Mesenchymal stem cell (in vitro differentiated cells and primary cell): ENCODE measurements around the gene CYTH1.

Experiments used
- DNase-seq: peaks from one replicate; pipeline ENCODE4 v3.0.0-alpha.2; 2013
- H2AFZ ChIP-seq: one replicate; pipeline ENCODE4 v1.6.1; 2013; ENCODE audit warnings: low read depth, mild to moderate bottlenecking, control low read depth, inconsistent platforms, low read length, moderate library complexity
- H2AK5ac ChIP-seq: 2 replicates; pipeline ENCODE4 v1.6.1; 2013; ENCODE audit warnings: low read length, moderate library complexity, mild to moderate bottlenecking, inconsistent platforms; ENCODE audit not compliant: severe bottlenecking
- H2BK120ac ChIP-seq: one replicate; pipeline ENCODE4 v1.6.1; 2013; ENCODE audit warnings: low read depth, mild to moderate bottlenecking, inconsistent platforms, low read length, moderate library complexity
- H2BK12ac ChIP-seq, 2 experiments: one replicate each; pipeline ENCODE4 v1.6.1; 2013; ENCODE audit warnings: inconsistent platforms in 2 of 2, low read length in 2 of 2, mild to moderate bottlenecking in 2 of 2, moderate library complexity in 2 of 2, control low read depth in 1 of 2
- H2BK15ac ChIP-seq: one replicate; pipeline ENCODE4 v1.6.1; 2013; ENCODE audit warnings: mild to moderate bottlenecking, low read depth, inconsistent platforms; ENCODE audit not compliant: poor library complexity, severe bottlenecking
- H2BK5ac ChIP-seq: 2 replicates; pipeline ENCODE4 v1.6.1; 2013; ENCODE audit warnings: low read depth, mild to moderate bottlenecking, low read length, control low read depth, inconsistent platforms; ENCODE audit not compliant: poor library complexity, severe bottlenecking
- H3K14ac ChIP-seq, 2 experiments: one replicate each; pipeline ENCODE4 v1.6.1; 2013; ENCODE audit warnings: inconsistent platforms in 2 of 2, low read length in 2 of 2, control low read depth in 1 of 2, mild to moderate bottlenecking in 1 of 2, moderate library complexity in 1 of 2
- H3K18ac ChIP-seq, 2 experiments: one replicate each; pipeline ENCODE4 v1.6.1; 2013; ENCODE audit warnings: inconsistent platforms in 2 of 2, low read length in 2 of 2, control low read depth in 1 of 2, low read depth in 1 of 2, mild to moderate bottlenecking in 1 of 2
- H3K23ac ChIP-seq, 2 experiments: one replicate each; pipeline ENCODE4 v1.6.1; 2013; ENCODE audit warnings: inconsistent platforms in 2 of 2, low read length in 2 of 2, mild to moderate bottlenecking in 2 of 2, moderate library complexity in 2 of 2, control low read depth in 1 of 2
- H3K27ac ChIP-seq: 2 replicates; pipeline ENCODE4 v1.5.1; 2013; ENCODE audit warnings: mild to moderate bottlenecking, moderate library complexity, low read length, control low read depth, inconsistent platforms; ENCODE audit not compliant: poor library complexity, severe bottlenecking
- H3K27me3 ChIP-seq, 2 experiments: 2 replicates each; pipeline versions ENCODE4 v1.6.1 to v1.7.0; 2013; ENCODE audit warnings: low read length in 2 of 2, mild to moderate bottlenecking in 2 of 2, moderate library complexity in 2 of 2, control low read depth in 1 of 2, inconsistent platforms in 1 of 2; ENCODE audit not compliant: control insufficient read depth in 1 of 2, insufficient read depth in 1 of 2
- H3K36me3 ChIP-seq, 2 experiments: 2 replicates each; pipeline versions ENCODE4 v1.6.1 to v1.7.0; 2013; ENCODE audit warnings: low read length in 2 of 2, control low read depth in 1 of 2, inconsistent platforms in 1 of 2, low read depth in 1 of 2, mild to moderate bottlenecking in 1 of 2; ENCODE audit not compliant: insufficient read depth in 2 of 2, control insufficient read depth in 1 of 2
- H3K4ac ChIP-seq, 2 experiments: one replicate each; pipeline ENCODE4 v1.6.1; 2013; ENCODE audit warnings: inconsistent platforms in 2 of 2, low read length in 2 of 2, mild to moderate bottlenecking in 2 of 2, moderate library complexity in 2 of 2, control low read depth in 1 of 2, low read depth in 1 of 2
- H3K4me1 ChIP-seq: 2 replicates; pipeline ENCODE4 v1.6.1; 2013; ENCODE audit warnings: low read depth, low read length, control low read depth; ENCODE audit not compliant: control insufficient read depth, insufficient read depth
- H3K4me2 ChIP-seq: 2 replicates; pipeline ENCODE4 v1.6.1; 2013; ENCODE audit warnings: low read length, mild to moderate bottlenecking, inconsistent platforms; ENCODE audit not compliant: poor library complexity, severe bottlenecking
- H3K4me3 ChIP-seq, 2 experiments: 2 replicates each; pipeline versions ENCODE4 v1.5.1 to v1.7.0; 2013; ENCODE audit warnings: low read length in 2 of 2, mild to moderate bottlenecking in 2 of 2, control low read depth in 1 of 2, low read depth in 1 of 2; ENCODE audit not compliant: insufficient read depth in 1 of 2
- H3K79me1 ChIP-seq: replicated peaks from 2 replicates; pipeline ENCODE4 v1.6.1; 2013; ENCODE audit warnings: mild to moderate bottlenecking, control low read depth, low read length, inconsistent platforms; ENCODE audit not compliant: poor library complexity, severe bottlenecking
- H3K9ac ChIP-seq: 2 replicates; pipeline ENCODE4 v1.7.0; 2013; ENCODE audit warnings: mild to moderate bottlenecking, low read length, moderate library complexity
- H3K9me3 ChIP-seq: 2 replicates; pipeline ENCODE4 v1.7.0; 2013; ENCODE audit warnings: mild to moderate bottlenecking, low read length; ENCODE audit not compliant: control insufficient read depth
- H4K8ac ChIP-seq: one replicate; pipeline ENCODE4 v1.6.1; 2013; ENCODE audit warnings: inconsistent platforms, mild to moderate bottlenecking, low read length, moderate library complexity
- H4K91ac ChIP-seq: one replicate; pipeline ENCODE4 v1.6.1; 2013; ENCODE audit warnings: mild to moderate bottlenecking, low read length, inconsistent platforms
- WGBS: methylation state at CpG from one replicate; pipeline ENCODE4 v1.1.7; 2013; ENCODE audit warnings: mixed read lengths; 5-methylcytosine and 5-hydroxymethylcytosine counted together

Gene CYTH1

GRCh38 chr17:78797691-78798585 is 15.9 kb upstream of the CYTH1 start:
- Histone ChIP-seq H2BK12ac (no peak overlapping the region), H2AK5ac (no peak overlapping the region)
- WGBS: 95% methylated on average over 28 of the region's 28 CpGs

GRCh38 chr17:78797213-78797612 is 15.1 kb upstream of the CYTH1 start:
- Histone ChIP-seq H3K18ac (no peak overlapping the region), H3K23ac (no peak overlapping the region), H4K91ac (no peak overlapping the region), H3K9ac (no peak overlapping the region), H2BK15ac (no peak overlapping the region), H2BK12ac (no peak overlapping the region), H3K14ac (no peak overlapping the region), H3K79me1 (peaks cover 33% of the 10 kb centered on the region), H2AK5ac (no peak overlapping the region), H3K4me1 (peaks cover 3% of the 10 kb centered on the region), H2BK120ac (no peak overlapping the region), H3K27ac (no peak overlapping the region), H4K8ac (no peak overlapping the region), H3K4me2 (no peak overlapping the region), H2BK5ac (no peak overlapping the region), H3K9me3 (no peaks in the 10 kb centered on the region), H3K27me3 (no peaks in the 10 kb centered on the region), H3K4ac (no peak overlapping the region), H3K4me3 (no peak overlapping the region), H2AFZ (no peak overlapping the region), H3K36me3 (peaks cover 83 to 88% of the 10 kb centered on the region in 2 experiments)
- WGBS: 93% methylated on average over 11 of the region's 11 CpGs
- no peak for DNase-seq

More at GRCh38 chr17:78797691-78798585, 15.9 kb upstream of the CYTH1 start:
- H2BK5ac ChIP-seq: no peak overlapping the region
- H3K27me3 ChIP-seq: no peaks in the 10 kb centered on the region
- H3K4me2 ChIP-seq: no peak overlapping the region
- peaks cover 88 to 91% of the 10 kb centered on the region in 2 experiments for H3K36me3 ChIP-seq
- peak overlapping the region in 1 of 2 experiments; percentile 22 for H3K14ac ChIP-seq
- H2BK120ac ChIP-seq: no peak overlapping the region
- no peak overlapping the region for H4K8ac ChIP-seq
- no peak overlapping the region for H4K91ac ChIP-seq
- no peak overlapping the region for H3K9ac ChIP-seq
- no peak overlapping the region for H2BK15ac ChIP-seq
- H2AFZ ChIP-seq: no peak overlapping the region
- no peak overlapping the region for H3K23ac ChIP-seq
- H3K79me1 ChIP-seq: peaks cover 35% of the 10 kb centered on the region
- H3K4me1 ChIP-seq: peaks cover 2% of the 10 kb centered on the region
- no peak overlapping the region for H3K4ac ChIP-seq
- H3K18ac ChIP-seq: no peak overlapping the region
- H3K27ac ChIP-seq: no peak overlapping the region
- no peak for DNase-seq
- H3K9me3 ChIP-seq: no peaks in the 10 kb centered on the region
- no peak overlapping the region for H3K4me3 ChIP-seq

- Histone ChIP-seq H3K9ac (no peak overlapping the region), H3K4me2 (no peak overlapping the region), H3K4me1 (peaks cover 4% of the 10 kb centered on the region), H4K8ac (no peak overlapping the region), H3K36me3 (peaks cover 81 to 91% of the 10 kb centered on the region in 2 experiments), H3K27me3 (no peaks in the 10 kb centered on the region), H3K79me1 (peaks cover 31% of the 10 kb centered on the region), H3K27ac (no peak overlapping the region), H3K18ac (no peak overlapping the region), H3K9me3 (no peaks in the 10 kb centered on the region), H3K14ac (no peak overlapping the region), H2BK12ac (no peak overlapping the region), H3K4ac (no peak overlapping the region), H3K23ac (no peak overlapping the region), H2BK120ac (no peak overlapping the region), H2AFZ (no peak overlapping the region), H3K4me3 (no peak overlapping the region), H4K91ac (no peak overlapping the region), H2BK15ac (no peak overlapping the region), H2BK5ac (no peak overlapping the region), H2AK5ac (no peak overlapping the region)
- WGBS: 93% methylated on average over 11 of the region's 11 CpGs
- no peak for DNase-seq
Observed at GRCh38 chr17:78796517-78796900, 14.4 kb upstream of the CYTH1 start.

- H3K23ac ChIP-seq: no peak overlapping the region
- H3K9me3 ChIP-seq: no peaks in the 10 kb centered on the region
- peaks cover 4% of the 10 kb centered on the region for H3K4me1 ChIP-seq
- H2BK15ac ChIP-seq: no peak overlapping the region
- no peak overlapping the region for H3K14ac ChIP-seq
- H3K27me3 ChIP-seq: no peaks in the 10 kb centered on the region
- no peak overlapping the region for H3K18ac ChIP-seq
- peaks cover 78 to 89% of the 10 kb centered on the region in 2 experiments for H3K36me3 ChIP-seq
- no peak overlapping the region for H3K27ac ChIP-seq
- WGBS: 93% methylated on average over 12 of the region's 14 CpGs
- no peak overlapping the region for H3K4me3 ChIP-seq
- no peak overlapping the region for H2BK5ac ChIP-seq
- no peak for DNase-seq
- no peak overlapping the region for H4K91ac ChIP-seq
- H4K8ac ChIP-seq: no peak overlapping the region
- H3K79me1 ChIP-seq: peaks cover 28% of the 10 kb centered on the region
- no peak overlapping the region for H2AK5ac ChIP-seq
- no peak overlapping the region for H2BK120ac ChIP-seq
- no peak overlapping the region for H3K4me2 ChIP-seq
- H3K9ac ChIP-seq: no peak overlapping the region
- no peak overlapping the region for H3K4ac ChIP-seq
- no peak overlapping the region for H2AFZ ChIP-seq
- H2BK12ac ChIP-seq: no peak overlapping the region
Observed at GRCh38 chr17:78795861-78796516, 13.9 kb upstream of the CYTH1 start.
